ENCODE data around the gene PPA2. TPM values are rescaled to one million over a fixed set of nuclear protein-coding genes. Genes with fewer than 3 reads are reported as not detected.

Gene PPA2
- total RNA-seq, 1 donor from 2014 or later, result 81.0 TPM

GRCh38 chr4:105344141-105344540, 129.7 kb downstream of the PPA2 start:
- Mint-ChIP-seq H3K4me1 (no peaks in the 10 kb centered on the region), H3K9me3 (no peaks in the 10 kb centered on the region), H3K27me3 (ENCODE audit: low read depth) (no peaks in the 10 kb centered on the region), H3K36me3 (ENCODE audit: low read depth) (no peaks in the 10 kb centered on the region), H3K27ac (ENCODE audit: unreplicated experiment) (no peak overlapping the region), H3K4me3 (no peak overlapping the region)
- no peak for TF ChIP-seq CTCF (conservative IDR thresholded peaks at IDR 0.05)
- DNase-seq (ENCODE audit: low read depth, low spot score), result no peak

GRCh38 chr4:105343146-105343931, 130.5 kb downstream of the PPA2 start:
- no peak overlapping the region for H3K27ac Mint-ChIP-seq (ENCODE audit: unreplicated experiment)
- no peak overlapping the region for H3K4me3 Mint-ChIP-seq
- DNase-seq (ENCODE audit: low read depth, low spot score), result no peak
- H3K4me1 Mint-ChIP-seq, result no peaks in the 10 kb centered on the region
- no peak for TF ChIP-seq CTCF (conservative IDR thresholded peaks at IDR 0.05)
- no peaks in the 10 kb centered on the region for H3K9me3 Mint-ChIP-seq
- H3K36me3 Mint-ChIP-seq (ENCODE audit: low read depth), result no peaks in the 10 kb centered on the region
- no peaks in the 10 kb centered on the region for H3K27me3 Mint-ChIP-seq (ENCODE audit: low read depth)

GRCh38 chr4:105329081-105329480, 144.8 kb downstream of the PPA2 start:
- no peak for TF ChIP-seq CTCF (conservative IDR thresholded peaks at IDR 0.05)
- no peaks in the 10 kb centered on the region for H3K4me1 Mint-ChIP-seq
- DNase-seq (ENCODE audit: low read depth, low spot score), result no peak
- no peaks in the 10 kb centered on the region for H3K9me3 Mint-ChIP-seq
- H3K27me3 Mint-ChIP-seq (ENCODE audit: low read depth), result no peaks in the 10 kb centered on the region
- peaks cover 3% of the 10 kb centered on the region for H3K36me3 Mint-ChIP-seq (ENCODE audit: low read depth)
- no peak overlapping the region for H3K4me3 Mint-ChIP-seq
- no peak overlapping the region for H3K27ac Mint-ChIP-seq (ENCODE audit: unreplicated experiment)

- peaks cover 3% of the 10 kb centered on the region for H3K36me3 Mint-ChIP-seq (ENCODE audit: low read depth)
- no peaks in the 10 kb centered on the region for H3K27me3 Mint-ChIP-seq (ENCODE audit: low read depth)
- no peak overlapping the region for H3K4me3 Mint-ChIP-seq
- H3K9me3 Mint-ChIP-seq, result no peaks in the 10 kb centered on the region
- no peak overlapping the region for H3K27ac Mint-ChIP-seq (ENCODE audit: unreplicated experiment)
- H3K4me1 Mint-ChIP-seq, result no peaks in the 10 kb centered on the region
- no peak for DNase-seq (ENCODE audit: low read depth, low spot score)
- TF ChIP-seq CTCF (conservative IDR thresholded peaks at IDR 0.05), result no peak
These were observed 145.9 kb downstream of the PPA2 start for GRCh38 chr4:105327956-105328355.

GRCh38 chr4:105327222-105327621, 146.6 kb downstream of the PPA2 start:
- H3K9me3 Mint-ChIP-seq, result no peaks in the 10 kb centered on the region
- no peak for TF ChIP-seq CTCF (conservative IDR thresholded peaks at IDR 0.05)
- no peak overlapping the region for H3K27ac Mint-ChIP-seq (ENCODE audit: unreplicated experiment)
- H3K27me3 Mint-ChIP-seq (ENCODE audit: low read depth), result no peaks in the 10 kb centered on the region
- H3K4me1 Mint-ChIP-seq, result no peaks in the 10 kb centered on the region
- DNase-seq (ENCODE audit: low read depth, low spot score), result no peak
- peaks cover 3% of the 10 kb centered on the region for H3K36me3 Mint-ChIP-seq (ENCODE audit: low read depth)
- no peak overlapping the region for H3K4me3 Mint-ChIP-seq

Other genes with a start within 250 kb of the PPA2 start
- not detected in 2 replicates for gene ARHGEF38, start 78.6 kb upstream of the PPA2 start, total RNA-seq
- 19.9 and 21.2 TPM in 2 replicates for gene INTS12, start 234.6 kb upstream of the PPA2 start, total RNA-seq
- gene GSTCD, start 234.7 kb upstream of the PPA2 start, total RNA-seq, result 28.4 and 30.6 TPM in 2 replicates

Measured in neural crest cell (in vitro differentiated cells).